MM.1S (cell line): Measurements from ENCODE around the gene FOXP2.
"Not testable (repeated sequence)": the region's sequence is repeated elsewhere in the genome, so short reads cannot be mapped to it uniquely, and the experiment has no call there.

ENCODE experiments used
- DNase-seq: peaks from one replicate; pipeline ENCODE4 v3.0.0-alpha.2; 2015
- H2AFZ ChIP-seq: fragments of 300-600 bp; sonication (generic); 2 replicates; pipeline ENCODE4 v1.6.0; 2016; ENCODE audit warnings: antibody characterized with exemption, low read length
- H3F3A ChIP-seq: fragments of 300-600 bp; sonication (generic); 2 replicates; pipeline ENCODE4 v1.6.1; 2016; ENCODE audit warnings: mild to moderate bottlenecking, antibody characterized with exemption, low read length, moderate library complexity, mixed read lengths; ENCODE audit not compliant: insufficient read depth
- H3K27ac ChIP-seq: fragments of 300-600 bp; sonication (generic); 2 replicates; pipeline ENCODE4 v1.5.1; 2016; ENCODE audit warnings: mild to moderate bottlenecking, low read length
- H3K27me3 ChIP-seq: fragments of 300-600 bp; sonication (generic); replicated peaks from 2 replicates; pipeline ENCODE4 v1.6.0; 2016; ENCODE audit warnings: low read length; ENCODE audit not compliant: insufficient read depth
- H3K36me3 ChIP-seq: fragments of 300-600 bp; sonication (generic); replicated peaks from 2 replicates; pipeline ENCODE4 v1.6.1; 2016; ENCODE audit warnings: mild to moderate bottlenecking, low read length, mixed read lengths; ENCODE audit not compliant: insufficient read depth
- H3K4me1 ChIP-seq: fragments of 300-600 bp; sonication (generic); 2 replicates; pipeline ENCODE4 v1.6.1; 2016; ENCODE audit warnings: low read length, mixed read lengths
- H3K4me2 ChIP-seq: fragments of 300-600 bp; sonication (generic); 2 replicates; pipeline ENCODE4 v1.6.0; 2016; ENCODE audit warnings: low read depth, low read length
- H3K4me3 ChIP-seq: fragments of 300-600 bp; sonication (generic); 2 replicates; pipeline ENCODE4 v1.5.1; 2016; ENCODE audit warnings: low read length, mixed read lengths
- H3K79me2 ChIP-seq: fragments of 300-600 bp; sonication (generic); 2 replicates; pipeline ENCODE4 v1.6.1; 2016; ENCODE audit warnings: mixed run types, low read length, mixed read lengths
- H3K9ac ChIP-seq: fragments of 300-600 bp; sonication (generic); 2 replicates; pipeline ENCODE4 v1.6.1; 2016; ENCODE audit warnings: low read length, mixed read lengths
- H3K9me2 ChIP-seq: fragments of 300-600 bp; sonication (generic); replicated peaks from 2 replicates; pipeline ENCODE4 v1.6.1; 2016; ENCODE audit warnings: mild to moderate bottlenecking, low read length, mixed read lengths; ENCODE audit not compliant: insufficient read depth
- H3K9me3 ChIP-seq: fragments of 300-600 bp; sonication (generic); replicated peaks from 2 replicates; pipeline ENCODE4 v1.6.1; 2016; ENCODE audit warnings: mild to moderate bottlenecking, low read length, mixed read lengths; ENCODE audit not compliant: insufficient read depth
- H4K20me1 ChIP-seq: fragments of 300-600 bp; sonication (generic); 2 replicates; pipeline ENCODE4 v1.6.1; 2016; ENCODE audit warnings: mild to moderate bottlenecking, low read length, moderate library complexity, mixed read lengths; ENCODE audit not compliant: insufficient read depth
- CTCF ChIP-seq: fragments of 300-600 bp; sonication (generic); IDR thresholded peaks from 2 replicates; pipeline ENCODE4 v1.5.1; 2016; ENCODE audit warnings: antibody characterized with exemption, low read length, mixed read lengths
- EZH2 ChIP-seq: fragments of 300-600 bp; sonication (generic); optimal IDR thresholded peaks from 2 replicates; pipeline ENCODE3; 2017; ENCODE audit warnings: low read depth, mild to moderate bottlenecking, antibody characterized with exemption, low read length, mixed read lengths
- EZH2phosphoT487 ChIP-seq: fragments of 300-600 bp; sonication (generic); IDR thresholded peaks from 2 replicates; pipeline ENCODE4 v1.6.1; 2018; ENCODE audit warnings: antibody characterized with exemption, low read length

The FOXP2 gene

GRCh38 chr7:114569220-114569619 is 154.6 kb downstream of the FOXP2 start:
- Histone ChIP-seq H2AFZ (no peak overlapping the region), H3K9me3 (no peaks in the 10 kb centered on the region), H3F3A (no peaks in the 10 kb centered on the region), H3K27ac (no peak overlapping the region), H4K20me1 (no peaks in the 10 kb centered on the region), H3K36me3 (no peaks in the 10 kb centered on the region), H3K9me2 (no peaks in the 10 kb centered on the region), H3K9ac (no peak overlapping the region), H3K4me2 (no peak overlapping the region), H3K27me3 (no peaks in the 10 kb centered on the region), H3K4me3 (no peak overlapping the region), H3K4me1 (no peaks in the 10 kb centered on the region), H3K79me2 (no peaks in the 10 kb centered on the region)
- TF ChIP-seq CTCF: no peak
- TF ChIP-seq EZH2phosphoT487: no peak
- TF ChIP-seq EZH2: no peak
- no peak for DNase-seq

DNA sequence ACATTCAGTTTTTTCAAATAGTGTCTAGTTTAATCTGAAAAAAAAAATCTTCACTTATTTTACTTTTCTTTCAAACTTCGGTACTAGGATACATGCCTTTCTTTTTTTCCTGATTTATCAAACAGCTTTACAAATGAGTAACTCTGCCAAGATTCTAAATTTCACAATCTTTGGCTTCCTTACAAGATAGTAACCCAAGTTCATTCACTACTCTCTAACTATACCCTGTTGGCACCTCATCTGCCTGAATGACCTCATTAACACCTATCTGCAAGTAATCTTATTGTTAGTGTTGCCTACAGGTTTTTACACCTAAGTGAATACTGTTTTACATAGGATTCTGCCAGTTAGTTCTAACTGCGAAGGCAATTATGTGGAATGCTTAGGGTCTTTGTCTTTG is 159.8 kb downstream of the FOXP2 start:
- no peaks in the 10 kb centered on the region for H3K9me3 ChIP-seq
- H3K4me2 ChIP-seq: no peak overlapping the region
- no peak overlapping the region for H3K9ac ChIP-seq
- H4K20me1 ChIP-seq: no peaks in the 10 kb centered on the region
- no peaks in the 10 kb centered on the region for H3F3A ChIP-seq
- no peaks in the 10 kb centered on the region for H3K79me2 ChIP-seq
- no peaks in the 10 kb centered on the region for H3K9me2 ChIP-seq
- DNase-seq: no peak
- H3K4me3 ChIP-seq: no peak overlapping the region
- H3K27me3 ChIP-seq: no peaks in the 10 kb centered on the region
- no peak overlapping the region for H2AFZ ChIP-seq
- H3K4me1 ChIP-seq: no peaks in the 10 kb centered on the region
- H3K36me3 ChIP-seq: no peaks in the 10 kb centered on the region
- TF ChIP-seq EZH2phosphoT487: no peak
- no peak for TF ChIP-seq CTCF
- TF ChIP-seq EZH2: no peak
- H3K27ac ChIP-seq: no peak overlapping the region

DNA sequence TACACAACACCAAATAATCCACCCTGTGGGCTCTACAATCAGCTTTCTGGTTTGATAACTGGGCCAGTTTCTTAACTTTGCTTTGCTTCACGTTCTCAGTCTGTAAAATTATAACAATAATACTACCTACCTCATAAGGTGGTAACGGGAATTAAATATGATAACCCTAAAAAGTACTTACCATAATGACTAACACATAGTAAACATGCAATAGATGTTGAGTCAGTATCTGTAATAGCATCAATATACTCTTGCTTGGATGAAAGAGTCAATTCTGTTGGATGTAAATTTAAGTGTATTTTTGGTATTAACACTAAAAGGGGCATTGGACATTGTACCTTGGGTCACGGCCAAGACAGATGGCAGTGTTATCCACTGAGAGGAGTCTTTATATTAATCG is 160.5 kb downstream of the FOXP2 start:
- H3K27me3 ChIP-seq: no peaks in the 10 kb centered on the region
- H2AFZ ChIP-seq: no peak overlapping the region
- no peak overlapping the region for H3K27ac ChIP-seq
- no peaks in the 10 kb centered on the region for H4K20me1 ChIP-seq
- no peak overlapping the region for H3K9ac ChIP-seq
- no peaks in the 10 kb centered on the region for H3K36me3 ChIP-seq
- TF ChIP-seq EZH2 (no peak), CTCF (no peak), EZH2phosphoT487 (no peak)
- no peaks in the 10 kb centered on the region for H3K4me1 ChIP-seq
- H3K79me2 ChIP-seq: no peaks in the 10 kb centered on the region
- no peaks in the 10 kb centered on the region for H3F3A ChIP-seq
- H3K4me3 ChIP-seq: no peak overlapping the region
- no peaks in the 10 kb centered on the region for H3K9me2 ChIP-seq
- H3K4me2 ChIP-seq: no peak overlapping the region
- H3K9me3 ChIP-seq: no peaks in the 10 kb centered on the region
- DNase-seq: no peak

GRCh38 chr7:114580963-114581362 is 166.3 kb downstream of the FOXP2 start:
- not testable (repeated sequence) for H3K9ac ChIP-seq, DNase-seq, H3K4me3 ChIP-seq, H3K9me2 ChIP-seq, H3K4me2 ChIP-seq, H3K9me3 ChIP-seq, H3K36me3 ChIP-seq, H3F3A ChIP-seq, H4K20me1 ChIP-seq, H2AFZ ChIP-seq, H3K27me3 ChIP-seq, H3K4me1 ChIP-seq, H3K79me2 ChIP-seq, H3K27ac ChIP-seq
